Esophagus muscularis mucosa (tissue), 4 donors: ENCODE results near the gene ETV3. TPM values are rescaled to one million over a fixed set of nuclear protein-coding genes. Genes with fewer than 3 reads are reported as not detected.

Source experiments
- DNase-seq: peaks from one replicate; pipeline ENCODE4 v3.0.0-alpha.2; 2017; ENCODE audit errors: extremely low spot score
- H3K27ac ChIP-seq, 4 donors: fragments of 200-600 bp; sonication (generic); replicated peaks in 1 of 4; 1 replicate in 3 of 4; 2 replicates in 1 of 4; pipeline ENCODE4 v1.5.1; 2016 to 2019; ENCODE audit warnings: mild to moderate bottlenecking in 1 of 4
- H3K27me3 ChIP-seq, 4 donors: fragments of 200-600 bp; sonication (generic); one replicate each; pipeline versions ENCODE4 v1.5.1 to v1.6.0; 2016 to 2019
- H3K36me3 ChIP-seq, 4 donors: fragments of 200-600 bp; sonication (generic); one replicate each; pipeline ENCODE4 v1.5.1; 2016 to 2019
- H3K4me1 ChIP-seq, 4 donors: fragments of 200-600 bp; sonication (generic); one replicate each; pipeline ENCODE4 v1.5.1; 2016 to 2019
- H3K4me3 ChIP-seq, 4 donors: fragments of 200-600 bp; sonication (generic); 1 replicate in 2 of 4; 2 replicates in 2 of 4; pipeline ENCODE4 v1.5.1; 2016 to 2019; ENCODE audit warnings: mild to moderate bottlenecking in 4 of 4, moderate library complexity in 1 of 4
- H3K9me3 ChIP-seq, 4 donors: fragments of 200-600 bp; sonication (generic); 1 replicate in 3 of 4; 2 replicates in 1 of 4; pipeline ENCODE4 v1.5.1; 2016 to 2019
- EP300 ChIP-seq: sonication (generic); formaldehyde crosslinking; IDR thresholded peaks from one replicate; pipeline ENCODE4 v1.6.1; 2017; ENCODE audit warnings: antibody characterized with exemption
- POLR2A ChIP-seq: fragments of 450-650 bp; IDR thresholded peaks from one replicate; pipeline ENCODE4 v1.6.1; 2017; ENCODE audit warnings: antibody characterized with exemption, moderate library complexity, mild to moderate bottlenecking, low read depth
- POLR2AphosphoS5 ChIP-seq, 2 donors: sonication (generic); formaldehyde crosslinking; IDR thresholded peaks; one replicate each; pipeline ENCODE4 v1.6.1; 2017; ENCODE audit warnings: antibody characterized with exemption in 2 of 2
- WGBS: methylation state at CpG from one replicate; pipeline ENCODE4 v1.1.5; 2018; 5-methylcytosine and 5-hydroxymethylcytosine counted together
- intact Hi-C: fragments of 100-400 bp; cut with DNase I; formaldehyde crosslinking; loops from one replicate; pipeline ENCODE4 v1.15.1; 2023
- total RNA-seq, 4 donors: library from RNA; depleted of rRNA; stranded (reverse); fragments of >200 nt; gene quantifications; one replicate each; pipeline versions ENCODE4 v1.1.0 to v1.2.1, GENCODE V29; 2016
- TF ChIP-seq, protein P1 (sequence below), 3 experiments: fragments of 200-600 bp in 2 of 3; fragments of 450-650 bp in 1 of 3; sonication (generic) in 2 of 3; IDR thresholded peaks; one replicate each; pipeline ENCODE4 v1.5.1; 2017 to 2019; ENCODE audit warnings: antibody characterized with exemption in 3 of 3, mild to moderate bottlenecking in 2 of 3, moderate library complexity in 1 of 3

The ETV3 gene
- total RNA-seq, 4 donors from 2014 or later = 16.6 to 20.0 (median 19.2) TPM

DNA sequence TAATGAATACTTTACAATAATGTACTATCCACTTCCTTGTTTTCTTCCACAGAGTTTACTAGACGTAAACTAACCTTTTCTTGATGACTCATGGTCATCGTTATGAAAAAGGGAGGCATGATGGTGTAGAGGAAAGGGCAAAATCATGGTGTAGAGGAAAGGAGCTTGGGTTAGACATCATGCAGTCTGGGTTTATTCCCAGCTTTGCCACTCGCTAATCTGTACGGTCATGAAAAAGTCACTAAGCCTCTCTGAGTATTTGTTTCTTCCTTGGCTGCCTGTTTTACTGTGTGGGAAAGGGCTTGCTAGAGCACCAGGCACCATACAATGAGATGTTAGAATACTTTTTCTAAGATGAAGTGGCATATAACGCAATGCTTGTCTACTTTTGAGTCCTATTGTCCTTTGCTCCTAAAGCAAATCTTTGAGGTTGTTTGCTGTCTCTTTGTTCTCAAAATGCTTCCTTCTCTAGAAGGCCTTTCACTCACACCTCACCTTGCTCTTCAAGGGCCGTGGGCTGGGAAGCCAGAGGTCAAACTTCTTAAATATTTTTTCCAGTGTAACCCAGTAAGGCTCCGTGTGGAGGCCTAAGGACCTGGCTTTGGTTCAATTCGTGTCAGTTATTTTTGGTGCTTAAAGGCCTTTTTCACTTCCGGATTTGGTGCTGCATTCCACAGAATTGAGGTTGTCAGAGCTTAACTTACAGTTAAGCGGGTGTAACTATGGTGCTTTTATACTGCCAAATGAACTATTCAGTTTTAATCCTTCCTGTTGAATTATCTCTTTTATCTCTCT is 9.9 kb upstream of the ETV3 start:
- Histone ChIP-seq H3K4me3 (no peak overlapping the region), H3K9me3 (no peaks in the 10 kb centered on the region), H3K27me3 (no peaks in the 10 kb centered on the region), H3K27ac (peak overlapping the region in 1 of 4 donors; percentile 10), H3K4me1 (no peaks in the 10 kb centered on the region), H3K36me3 (no peaks in the 10 kb centered on the region)
- intact Hi-C loops = no loop called here
- TF ChIP-seq, protein P1, sequence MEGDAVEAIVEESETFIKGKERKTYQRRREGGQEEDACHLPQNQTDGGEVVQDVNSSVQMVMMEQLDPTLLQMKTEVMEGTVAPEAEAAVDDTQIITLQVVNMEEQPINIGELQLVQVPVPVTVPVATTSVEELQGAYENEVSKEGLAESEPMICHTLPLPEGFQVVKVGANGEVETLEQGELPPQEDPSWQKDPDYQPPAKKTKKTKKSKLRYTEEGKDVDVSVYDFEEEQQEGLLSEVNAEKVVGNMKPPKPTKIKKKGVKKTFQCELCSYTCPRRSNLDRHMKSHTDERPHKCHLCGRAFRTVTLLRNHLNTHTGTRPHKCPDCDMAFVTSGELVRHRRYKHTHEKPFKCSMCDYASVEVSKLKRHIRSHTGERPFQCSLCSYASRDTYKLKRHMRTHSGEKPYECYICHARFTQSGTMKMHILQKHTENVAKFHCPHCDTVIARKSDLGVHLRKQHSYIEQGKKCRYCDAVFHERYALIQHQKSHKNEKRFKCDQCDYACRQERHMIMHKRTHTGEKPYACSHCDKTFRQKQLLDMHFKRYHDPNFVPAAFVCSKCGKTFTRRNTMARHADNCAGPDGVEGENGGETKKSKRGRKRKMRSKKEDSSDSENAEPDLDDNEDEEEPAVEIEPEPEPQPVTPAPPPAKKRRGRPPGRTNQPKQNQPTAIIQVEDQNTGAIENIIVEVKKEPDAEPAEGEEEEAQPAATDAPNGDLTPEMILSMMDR (IDR thresholded peaks at IDR 0.05) = no peak
- TF ChIP-seq POLR2AphosphoS5 (IDR thresholded peaks at IDR 0.05) (no peak), EP300 (no peak), POLR2A (no peak)
- DNase-seq = no peak
- 59% methylated on average over 10 of the region's 10 CpGs for WGBS

DNA sequence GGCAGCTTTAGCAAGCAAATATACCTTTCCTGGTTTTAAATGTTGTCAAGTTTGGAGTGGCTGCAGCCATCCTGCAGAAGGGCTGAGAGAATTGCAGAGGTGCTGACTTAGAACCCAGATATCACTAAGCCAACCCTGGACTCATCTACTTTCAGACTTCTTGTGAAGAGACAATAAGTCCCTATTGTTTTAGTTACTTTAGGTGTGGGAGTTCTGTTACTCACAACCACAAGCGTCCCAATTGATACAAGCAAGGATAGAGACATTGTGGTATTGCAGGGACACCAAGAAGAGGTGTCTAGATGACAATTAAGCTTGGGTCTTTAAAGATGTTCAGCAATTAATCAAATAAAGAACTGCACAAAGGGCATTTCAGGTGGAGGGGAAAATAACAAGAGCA is 8.8 kb upstream of the ETV3 start:
- no peaks in the 10 kb centered on the region for H3K27me3 ChIP-seq
- no peak for TF ChIP-seq EP300
- no peaks in the 10 kb centered on the region for H3K4me1 ChIP-seq
- H3K4me3 ChIP-seq = no peak overlapping the region
- intact Hi-C loops = no loop called here
- no peak overlapping the region for H3K27ac ChIP-seq
- H3K9me3 ChIP-seq = no peaks in the 10 kb centered on the region
- no peak for DNase-seq
- 89% methylated on average over 1 of the region's 1 CpG for WGBS
- H3K36me3 ChIP-seq = no peaks in the 10 kb centered on the region

DNA sequence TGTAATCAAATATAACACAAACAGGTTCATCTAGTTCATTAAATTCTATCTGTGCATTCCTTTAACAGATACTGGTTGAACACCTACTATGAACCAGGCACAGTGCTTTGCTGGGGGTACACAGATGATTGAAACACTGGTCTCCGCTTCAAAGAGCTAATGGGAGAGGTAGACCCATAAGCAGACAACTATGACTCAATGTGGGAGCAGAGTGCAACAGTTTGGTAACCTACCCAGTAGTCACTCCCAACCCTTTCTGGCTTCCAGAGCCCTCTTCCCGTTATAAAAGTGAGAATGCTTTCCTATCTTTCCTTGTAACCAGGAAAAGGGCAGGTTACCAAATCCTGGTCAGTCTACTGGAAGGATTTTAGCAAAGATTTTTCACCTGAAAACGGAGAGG is 8.0 kb upstream of the ETV3 start:
- no peak for TF ChIP-seq POLR2AphosphoS5 (IDR thresholded peaks at IDR 0.05)
- no peak for TF ChIP-seq POLR2A
- TF ChIP-seq EP300 = no peak
- TF ChIP-seq, protein P1 (IDR thresholded peaks at IDR 0.05) = no peak
- H3K36me3 ChIP-seq = no peaks in the 10 kb centered on the region
- H3K27me3 ChIP-seq = no peaks in the 10 kb centered on the region
- H3K9me3 ChIP-seq = no peaks in the 10 kb centered on the region
- intact Hi-C loops = no loop called here
- 84% methylated on average over 3 of the region's 3 CpGs for WGBS
- H3K4me3 ChIP-seq = no peak overlapping the region
- H3K27ac ChIP-seq = no peak overlapping the region
- DNase-seq = no peak
- H3K4me1 ChIP-seq = no peaks in the 10 kb centered on the region

DNA sequence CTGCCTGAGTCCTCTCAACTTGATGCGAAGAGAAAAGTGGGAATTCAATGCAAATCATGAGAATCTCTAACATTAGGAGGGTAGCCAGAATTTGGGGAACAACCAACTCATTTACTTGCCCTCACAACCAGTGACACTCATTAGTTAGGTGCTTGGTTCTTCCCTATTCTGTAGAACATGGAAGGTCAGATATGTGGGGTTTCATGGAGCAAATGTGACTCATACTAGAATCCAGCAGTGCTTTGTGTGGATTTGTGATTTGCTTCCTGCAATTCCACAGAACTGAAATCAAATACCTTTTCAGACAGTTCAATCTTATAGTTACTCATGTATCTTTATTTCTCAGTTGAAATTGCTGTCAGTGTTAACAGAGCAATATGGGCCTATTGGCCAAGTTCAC is 6.9 kb upstream of the ETV3 start:
- intact Hi-C loops = no loop called here
- no peaks in the 10 kb centered on the region for H3K36me3 ChIP-seq
- WGBS = 91% methylated on average over 1 of the region's 1 CpG
- no peaks in the 10 kb centered on the region for H3K9me3 ChIP-seq
- TF ChIP-seq POLR2A (no peak), EP300 (no peak), POLR2AphosphoS5 (IDR thresholded peaks at IDR 0.05) (no peak)
- TF ChIP-seq, protein P1 (IDR thresholded peaks at IDR 0.05) = no peak
- no peak overlapping the region for H3K4me3 ChIP-seq
- H3K27me3 ChIP-seq = no peaks in the 10 kb centered on the region
- no peak overlapping the region for H3K27ac ChIP-seq
- no peak for DNase-seq
- no peaks in the 10 kb centered on the region for H3K4me1 ChIP-seq

DNA sequence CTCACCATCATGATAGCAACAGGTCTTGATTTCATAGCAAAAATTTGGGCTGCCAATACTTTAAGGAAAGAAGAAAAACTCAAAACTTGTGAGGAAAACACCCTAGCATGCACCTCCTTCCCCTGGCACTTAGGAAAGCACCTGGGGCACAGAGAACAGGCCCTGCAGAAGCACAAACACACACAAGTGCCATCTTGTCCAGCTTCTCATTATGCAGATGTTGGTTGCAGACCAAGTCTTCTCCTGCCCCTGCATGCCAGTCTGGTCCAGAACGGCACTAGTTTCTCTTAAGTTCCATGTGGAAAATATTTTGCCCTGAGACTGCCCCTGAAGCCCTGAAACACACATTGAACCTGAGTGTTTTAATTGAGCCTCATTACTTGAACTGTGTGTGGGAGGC is 6.3 kb upstream of the ETV3 start:
- no peaks in the 10 kb centered on the region for H3K27me3 ChIP-seq
- no peaks in the 10 kb centered on the region for H3K9me3 ChIP-seq
- no peak overlapping the region for H3K27ac ChIP-seq
- H3K36me3 ChIP-seq = no peaks in the 10 kb centered on the region
- TF ChIP-seq POLR2AphosphoS5 (IDR thresholded peaks at IDR 0.05) (no peak), EP300 (no peak), POLR2A (no peak)
- TF ChIP-seq, protein P1 (IDR thresholded peaks at IDR 0.05) = no peak
- DNase-seq = no peak
- H3K4me1 ChIP-seq = peaks cover 0 to 1% (median under 1%) of the 10 kb centered on the region in 4 donors
- intact Hi-C loops = no loop called here
- 100% methylated on average over 1 of the region's 1 CpG for WGBS
- no peak overlapping the region for H3K4me3 ChIP-seq
